Heart left ventricle (tissue), 16 donors: ENCODE results near the gene CACNA2D3. TPM values are rescaled to one million over a fixed set of nuclear protein-coding genes. Genes with fewer than 3 reads are reported as not detected.
"Not testable (repeated sequence)": the region's sequence is repeated elsewhere in the genome, so short reads cannot be mapped to it uniquely, and the experiment has no call there.

Experiments
- ATAC-seq, 4 donors: fragments of 200-7000 bp; cut with Tn5 transposase; one replicate each; pipeline ENCODE4 v1.9.1; 2020 to 2022; ENCODE audit warnings: moderate library complexity in 4 of 4, mild to moderate bottlenecking in 3 of 4, moderate number of reproducible peaks in 1 of 4
- DNase-seq, 5 donors: peaks; one replicate each; pipeline ENCODE4 v3.0.0-alpha.2; 2020
- H3K27ac ChIP-seq, 12 donors: fragments of 200-600 bp; sonication (generic) in 4 of 12; one replicate each; pipeline versions ENCODE4 v1.5.0 to v1.8.0; 2016 to 2022; ENCODE audit warnings: mild to moderate bottlenecking in 2 of 12
- H3K27me3 ChIP-seq, 9 donors: fragments of 200-600 bp; sonication (generic) in 2 of 9; one replicate each; pipeline versions ENCODE4 v1.5.1 to v1.8.0; 2016 to 2022; ENCODE audit warnings: mild to moderate bottlenecking in 3 of 9
- H3K36me3 ChIP-seq, 9 donors: fragments of 200-600 bp; sonication (generic) in 2 of 9; one replicate each; pipeline versions ENCODE4 v1.5.0 to v1.8.0; 2018 to 2022; ENCODE audit warnings: mild to moderate bottlenecking in 2 of 9
- H3K4me1 ChIP-seq, 12 donors: fragments of 200-600 bp; sonication (generic) in 4 of 12; one replicate each; pipeline versions ENCODE4 v1.5.0 to v1.8.0; 2016 to 2022; ENCODE audit warnings: mild to moderate bottlenecking in 3 of 12
- H3K4me3 ChIP-seq, 12 donors: fragments of 200-600 bp; sonication (generic) in 4 of 12; one replicate each; pipeline versions ENCODE4 v1.5.0 to v1.8.0; 2017 to 2022; ENCODE audit warnings: mild to moderate bottlenecking in 9 of 12, moderate library complexity in 4 of 12
- H3K9me3 ChIP-seq, 12 donors: fragments of 200-600 bp; sonication (generic) in 4 of 12; one replicate each; pipeline versions ENCODE4 v1.5.0 to v1.8.0; 2016 to 2022; ENCODE audit warnings: mild to moderate bottlenecking in 1 of 12
- POLR2A ChIP-seq, 2 donors: fragments of 450-650 bp; IDR thresholded peaks; one replicate each; pipeline ENCODE4 v1.6.1; 2017; ENCODE audit warnings: antibody characterized with exemption in 2 of 2, mild to moderate bottlenecking in 2 of 2, moderate library complexity in 2 of 2
- WGBS, 4 donors: extraction: QIAGEN DNeasy Blood & Tissue Kit in 2 of 4; methylation state at CpG; one replicate each; pipeline versions ENCODE4 v1.1.5 to v1.1.7; 2013 to 2018; 5-methylcytosine and 5-hydroxymethylcytosine counted together
- intact Hi-C, 10 donors: fragments of 100-400 bp; cut with DNase I; formaldehyde crosslinking; loops; one replicate each; pipeline versions ENCODE4 v1.11.1 to v1.14.2; 2022
- polyA plus RNA-seq, 2 donors: library from polyadenylated mRNA; stranded (reverse); fragments of 200-250 nt; gene quantifications; one replicate each; pipeline ENCODE4 v1.2.3, GENCODE V29; 2013
- total RNA-seq, 9 donors: library from RNA; depleted of rRNA in 2 of 9; stranded (reverse); fragments of >200 nt in 2 of 9; fragmentation: NEBNext Ultra II Directional in 3 of 9; extraction: Animal tissue kit (Norgen Biotek cat#: 25700) in 3 of 9; gene quantifications; one replicate each; pipeline versions ENCODE4 v1.1.0 to v1.2.4, GENCODE V29; 2016 to 2023
- TF ChIP-seq, protein P1 (sequence below), 12 donors: fragments of 200-600 bp; sonication (generic) in 4 of 12; IDR thresholded peaks; one replicate each; pipeline versions ENCODE4 v1.5.0 to v1.8.0; 2018 to 2022; ENCODE audit warnings: antibody characterized with exemption in 12 of 12, mild to moderate bottlenecking in 5 of 12
- donor health status: ischemic (EF 13 %, LVEDD 7.1; RV severe dilation, severe dysfunction).
- donor health status: healthy with polysubstance abuse.
- donor health status: DM: no; HTN: yes; CAD: no.
- donor health status: DM: no; HTN: no; CAD: no.
- donor health status: ischemic (EF 25% LVEDD 6.9; RV normal size, moderate dysfunction).
- donor health status: ischemic (EF 25% LVEDD 5.7; RV mildly dilated, moderate dysfunction).
- donor health status: healthy.
- donor health status: DM: yes; HTN: yes; CAD: no.
- donor health status: ischemic (EF 35%, LVEDD 5.7; RV mildly dilated, moderate dysfunction).
- donor health status: nonischemic (EF 11% LVEDD 7.7; RV severe dilation, severe dysfunction).
- donor health status: DM: yes; HTN: yes; CAD: no.
- donor health status: PGD.
- donor health status: ischemic (EF 29% LVEDD 5.4; RV normal size, mild dysfunction).
- donor health status: nonischemic (EF 23%, LVEDD 6.1; RV moderate dilation, normal function).

The CACNA2D3 gene
- total and polyA plus RNA-seq, 11 donors, result 0.17 to 25.1 (median 12.8) TPM

DNA sequence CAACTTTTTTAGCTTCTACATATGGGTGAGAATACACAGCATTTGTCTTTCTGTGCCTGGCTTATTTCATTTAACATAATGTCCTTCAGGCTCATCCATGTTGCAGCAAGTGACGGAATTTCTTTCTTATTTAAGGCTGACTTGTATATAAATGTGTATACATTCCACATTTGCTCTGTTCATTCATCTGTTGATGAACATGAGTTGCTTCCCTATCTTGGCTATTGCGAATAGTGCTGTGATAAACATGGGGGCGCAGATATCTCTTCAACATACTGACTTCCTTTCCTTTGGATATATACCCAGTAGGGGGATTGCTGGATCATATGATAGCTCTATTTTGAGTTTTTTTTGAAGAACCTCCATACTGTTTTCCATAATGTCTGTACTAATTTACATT lies 332.5 kb downstream of the CACNA2D3 start:
- H3K4me1 ChIP-seq, result no peaks in the 10 kb centered on the region
- intact Hi-C loops, result no loop called here
- H3K27ac ChIP-seq, result no peak overlapping the region
- H3K4me3 ChIP-seq, result no peak overlapping the region
- H3K27me3 ChIP-seq, result no peaks in the 10 kb centered on the region
- no peak for TF ChIP-seq POLR2A (IDR thresholded peaks at IDR 0.05)
- TF ChIP-seq, protein P1, sequence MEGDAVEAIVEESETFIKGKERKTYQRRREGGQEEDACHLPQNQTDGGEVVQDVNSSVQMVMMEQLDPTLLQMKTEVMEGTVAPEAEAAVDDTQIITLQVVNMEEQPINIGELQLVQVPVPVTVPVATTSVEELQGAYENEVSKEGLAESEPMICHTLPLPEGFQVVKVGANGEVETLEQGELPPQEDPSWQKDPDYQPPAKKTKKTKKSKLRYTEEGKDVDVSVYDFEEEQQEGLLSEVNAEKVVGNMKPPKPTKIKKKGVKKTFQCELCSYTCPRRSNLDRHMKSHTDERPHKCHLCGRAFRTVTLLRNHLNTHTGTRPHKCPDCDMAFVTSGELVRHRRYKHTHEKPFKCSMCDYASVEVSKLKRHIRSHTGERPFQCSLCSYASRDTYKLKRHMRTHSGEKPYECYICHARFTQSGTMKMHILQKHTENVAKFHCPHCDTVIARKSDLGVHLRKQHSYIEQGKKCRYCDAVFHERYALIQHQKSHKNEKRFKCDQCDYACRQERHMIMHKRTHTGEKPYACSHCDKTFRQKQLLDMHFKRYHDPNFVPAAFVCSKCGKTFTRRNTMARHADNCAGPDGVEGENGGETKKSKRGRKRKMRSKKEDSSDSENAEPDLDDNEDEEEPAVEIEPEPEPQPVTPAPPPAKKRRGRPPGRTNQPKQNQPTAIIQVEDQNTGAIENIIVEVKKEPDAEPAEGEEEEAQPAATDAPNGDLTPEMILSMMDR (IDR thresholded peaks at IDR 0.05), result no peak
- H3K36me3 ChIP-seq, result no peaks in the 10 kb centered on the region
- H3K9me3 ChIP-seq, result peaks cover 0 to 28% (median 13%) of the 10 kb centered on the region in 12 donors
- no peak for ATAC-seq
- DNase-seq, result no peak
- WGBS, 4 donors, result 89 to 94% (median 92%) methylated on average over 3 of the region's 3 CpGs

DNA sequence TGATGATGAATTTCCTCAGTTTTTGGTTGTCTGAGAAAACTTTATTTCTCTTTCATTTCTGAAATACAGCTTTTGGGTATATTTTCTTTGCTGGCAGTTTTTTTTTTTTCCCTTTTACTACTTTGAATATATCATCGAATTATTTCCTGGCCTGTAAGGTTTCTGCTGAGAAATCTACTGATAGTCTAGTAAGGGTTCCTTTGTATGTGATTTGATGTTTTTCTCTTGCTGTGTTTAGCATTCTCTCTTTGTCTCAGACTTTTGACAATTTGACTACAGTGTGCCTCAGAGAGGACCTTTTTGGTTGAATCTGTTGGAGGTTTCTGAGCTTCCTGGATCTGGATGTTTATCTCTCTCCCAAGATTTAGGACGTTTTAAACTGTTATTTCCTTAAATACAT lies 336.0 kb downstream of the CACNA2D3 start:
- intact Hi-C loops, result no loop called here
- Histone ChIP-seq H3K27me3 (no peaks in the 10 kb centered on the region), H3K4me3 (no peak overlapping the region), H3K4me1 (no peaks in the 10 kb centered on the region), H3K9me3 (peaks cover 0 to 30% (median 13%) of the 10 kb centered on the region in 12 donors), H3K36me3 (no peaks in the 10 kb centered on the region), H3K27ac (no peak overlapping the region)
- TF ChIP-seq POLR2A (IDR thresholded peaks at IDR 0.05), result no peak
- TF ChIP-seq, protein P1 (IDR thresholded peaks at IDR 0.05), result no peak
- ATAC-seq, result no peak
- 61 to 72% (median 64%) methylated on average over 2 of the region's 2 CpGs for WGBS, 4 donors
- no peak for DNase-seq

DNA sequence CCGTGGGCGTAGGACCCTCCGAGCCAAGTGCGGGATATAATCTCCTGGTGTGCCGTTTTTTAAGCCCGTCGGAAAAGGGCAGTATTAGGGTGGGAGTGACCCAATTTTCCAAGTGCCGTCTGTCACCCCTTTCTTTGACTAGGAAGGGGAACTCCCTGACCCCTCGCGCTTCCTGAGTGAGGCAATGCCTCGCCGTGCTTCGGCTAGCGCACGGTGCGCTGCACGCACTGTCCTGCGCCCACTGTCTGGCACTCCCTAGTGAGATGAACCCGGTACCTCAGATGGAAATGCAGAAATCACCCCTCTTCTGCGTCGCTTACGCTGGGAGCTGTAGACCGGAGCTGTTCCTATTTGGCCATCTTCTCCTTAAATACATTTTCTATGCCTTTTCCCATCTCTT lies 342.2 kb downstream of the CACNA2D3 start:
- H3K36me3 ChIP-seq, H3K27ac ChIP-seq, DNase-seq, H3K4me1 ChIP-seq, H3K4me3 ChIP-seq, H3K27me3 ChIP-seq, ATAC-seq, intact Hi-C loops: not testable (repeated sequence)
- H3K9me3 ChIP-seq, result peaks cover 0 to 21% (median 8%) of the 10 kb centered on the region in 12 donors
- 93 to 96% (median 95%) methylated on average over 23 of the region's 23 CpGs for WGBS, 4 donors

DNA sequence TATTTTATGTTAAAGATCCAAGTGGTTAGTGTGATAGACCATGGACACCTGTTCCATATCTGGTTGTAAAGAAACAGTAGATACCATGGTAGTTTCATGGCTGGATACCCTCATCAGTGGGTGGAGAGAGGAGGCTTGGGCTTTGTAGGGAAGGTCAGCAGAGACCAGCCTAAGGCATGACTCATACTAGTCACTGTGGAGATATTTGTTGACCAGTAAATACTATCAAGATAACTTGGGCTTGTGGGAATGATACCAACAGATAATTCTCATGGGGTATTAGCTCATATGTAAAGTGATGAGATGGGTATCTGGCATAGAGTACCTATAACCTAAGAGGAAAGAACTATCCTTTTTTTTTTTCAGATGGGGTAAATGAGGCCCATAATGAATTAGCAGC lies 354.5 kb downstream of the CACNA2D3 start:
- ATAC-seq, result no peak
- H3K27me3 ChIP-seq, result no peaks in the 10 kb centered on the region
- no peak for DNase-seq
- H3K4me3 ChIP-seq, result no peak overlapping the region
- peaks cover 0 to 27% (median 0%) of the 10 kb centered on the region in 12 donors for H3K9me3 ChIP-seq
- no peaks in the 10 kb centered on the region for H3K36me3 ChIP-seq
- H3K4me1 ChIP-seq, result no peaks in the 10 kb centered on the region
- no peak overlapping the region for H3K27ac ChIP-seq
- intact Hi-C loops, result no loop called here
- no peak for TF ChIP-seq POLR2A (IDR thresholded peaks at IDR 0.05)
- TF ChIP-seq, protein P1 (IDR thresholded peaks at IDR 0.05), result no peak

DNA sequence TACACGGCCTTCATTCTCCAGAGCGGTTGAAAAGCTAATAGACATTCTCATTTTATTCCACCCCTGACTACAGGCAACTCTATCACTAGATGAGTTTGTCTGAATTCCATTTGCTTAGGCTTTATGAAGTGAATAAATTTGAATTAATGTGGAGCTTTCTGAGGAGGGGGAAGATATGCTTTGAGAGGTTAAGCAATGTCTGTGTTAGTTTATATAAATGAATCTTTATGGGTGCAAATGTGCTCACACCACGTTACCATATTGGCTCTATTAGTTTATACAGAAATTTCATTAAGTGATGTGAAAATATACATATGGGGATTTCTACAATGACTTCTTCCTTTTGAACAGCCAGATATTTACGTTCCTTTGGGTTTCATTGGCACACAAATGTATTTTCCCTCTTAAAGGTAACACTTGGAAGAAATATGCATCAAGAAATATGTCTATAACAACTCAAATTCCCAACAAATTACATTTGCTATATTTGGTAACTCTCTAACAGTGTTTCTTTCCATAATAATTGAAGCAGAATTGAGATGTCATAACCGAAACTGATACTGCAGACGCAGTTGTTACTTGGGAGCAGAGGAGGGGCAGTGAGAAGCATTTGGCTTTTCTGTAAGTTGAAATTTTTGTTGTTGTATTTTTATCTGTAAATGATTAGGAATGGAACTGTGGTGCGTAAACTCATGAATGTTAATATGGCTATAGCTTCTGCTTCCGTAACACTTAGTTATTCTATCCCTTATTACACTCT lies 359.4 kb downstream of the CACNA2D3 start:
- no peaks in the 10 kb centered on the region for H3K27me3 ChIP-seq
- H3K36me3 ChIP-seq, result no peaks in the 10 kb centered on the region
- no peaks in the 10 kb centered on the region for H3K4me1 ChIP-seq
- no peak for ATAC-seq
- WGBS, 4 donors, result 67 to 74% (median 72%) methylated on average over 8 of the region's 8 CpGs
- no peak overlapping the region for H3K4me3 ChIP-seq
- TF ChIP-seq, protein P1 (IDR thresholded peaks at IDR 0.05), result no peak
- TF ChIP-seq POLR2A (IDR thresholded peaks at IDR 0.05), result no peak
- H3K27ac ChIP-seq, result no peak overlapping the region
- no peak for DNase-seq
- peaks cover 0 to 2% (median 0%) of the 10 kb centered on the region in 12 donors for H3K9me3 ChIP-seq
- intact Hi-C loops, result no loop called here
